C4-2B (cell line): ENCODE measurements around the gene PTPRN2.

Experiments used
- ZFX ChIP-seq: fragments of 450-650 bp; IDR thresholded peaks from 2 replicates; pipeline ENCODE4 v1.6.1; 2017
- TF ChIP-seq, protein P1 (sequence below): fragments of 450-650 bp; conservative IDR thresholded peaks from 2 replicates; pipeline ENCODE4 v1.5.1; 2017; ENCODE audit warnings: mild to moderate bottlenecking

DNA sequence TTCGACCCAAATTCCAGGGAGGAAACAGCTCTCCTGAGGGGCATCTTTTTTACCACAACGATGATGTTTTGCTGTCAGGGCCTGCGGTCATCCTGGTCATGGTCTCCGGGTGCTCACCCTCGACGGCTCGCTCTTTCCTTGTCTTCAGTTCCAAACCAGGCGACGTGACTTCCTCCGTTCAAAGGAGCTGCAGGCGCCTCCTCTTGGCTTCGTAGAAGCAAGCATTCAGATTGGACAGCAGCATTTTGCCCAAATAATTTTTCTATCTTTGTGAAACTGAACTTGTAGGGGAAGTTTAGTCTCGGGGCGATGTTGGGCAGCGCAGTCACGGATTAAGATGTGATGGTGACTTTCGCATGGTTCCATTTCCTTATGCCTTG is 1042.0 kb downstream of the PTPRN2 start:
- TF ChIP-seq, protein P1, sequence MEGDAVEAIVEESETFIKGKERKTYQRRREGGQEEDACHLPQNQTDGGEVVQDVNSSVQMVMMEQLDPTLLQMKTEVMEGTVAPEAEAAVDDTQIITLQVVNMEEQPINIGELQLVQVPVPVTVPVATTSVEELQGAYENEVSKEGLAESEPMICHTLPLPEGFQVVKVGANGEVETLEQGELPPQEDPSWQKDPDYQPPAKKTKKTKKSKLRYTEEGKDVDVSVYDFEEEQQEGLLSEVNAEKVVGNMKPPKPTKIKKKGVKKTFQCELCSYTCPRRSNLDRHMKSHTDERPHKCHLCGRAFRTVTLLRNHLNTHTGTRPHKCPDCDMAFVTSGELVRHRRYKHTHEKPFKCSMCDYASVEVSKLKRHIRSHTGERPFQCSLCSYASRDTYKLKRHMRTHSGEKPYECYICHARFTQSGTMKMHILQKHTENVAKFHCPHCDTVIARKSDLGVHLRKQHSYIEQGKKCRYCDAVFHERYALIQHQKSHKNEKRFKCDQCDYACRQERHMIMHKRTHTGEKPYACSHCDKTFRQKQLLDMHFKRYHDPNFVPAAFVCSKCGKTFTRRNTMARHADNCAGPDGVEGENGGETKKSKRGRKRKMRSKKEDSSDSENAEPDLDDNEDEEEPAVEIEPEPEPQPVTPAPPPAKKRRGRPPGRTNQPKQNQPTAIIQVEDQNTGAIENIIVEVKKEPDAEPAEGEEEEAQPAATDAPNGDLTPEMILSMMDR, result no peak
- TF ChIP-seq ZFX, result no peak
